Activated CD4-positive, CD25-positive, alpha-beta regulatory T cell treated with anti-CD3 and anti-CD28 coated beads, Interleukin-2, amount 50 U/mL, for 24 hours (primary cell): ENCODE data around the gene CENPU.
"Not testable (repeated sequence)": the region's sequence is repeated elsewhere in the genome, so short reads cannot be mapped to it uniquely, and the experiment has no call there.

ENCODE experiments used
- ATAC-seq, 2 donors: fragments of 150-1000 bp; cut with Tn5 transposase; one replicate each; pipeline ENCODE4 v1.10.0; 2021; ENCODE audit warnings: mild to moderate bottlenecking in 1 of 2, moderate library complexity in 1 of 2

Gene CENPU

DNA sequence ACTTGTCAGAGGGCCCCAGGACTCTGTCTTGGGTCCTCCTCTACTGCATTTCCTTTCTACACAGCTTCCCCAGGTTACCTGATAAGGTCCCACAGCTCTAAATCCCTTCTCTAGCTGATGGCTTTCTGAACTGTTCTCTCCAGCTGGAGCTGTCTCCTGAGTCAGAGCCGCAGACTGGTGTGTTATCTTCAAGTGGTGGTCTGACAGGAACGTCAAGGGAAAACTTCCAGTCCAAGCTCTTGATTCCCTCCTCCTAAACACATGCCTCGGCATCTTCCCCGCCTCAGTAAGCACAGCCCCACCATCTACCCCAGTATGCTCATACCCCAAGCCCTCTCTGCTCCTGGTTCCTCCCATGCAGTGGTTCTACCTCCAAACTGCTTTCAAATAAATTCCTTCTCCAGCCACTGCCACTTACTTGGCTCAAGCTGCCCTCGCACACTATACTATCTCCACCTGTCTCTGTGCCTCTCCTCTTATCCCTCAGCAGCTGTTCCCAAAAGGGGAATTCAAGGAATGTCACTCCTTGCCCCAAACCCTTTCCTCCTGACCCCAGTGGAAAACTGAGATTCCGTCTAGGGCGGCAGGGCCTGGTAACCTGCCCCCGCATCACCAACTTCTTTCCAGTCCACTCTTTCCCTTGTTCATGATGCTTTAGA is 17.2 kb upstream of the CENPU start:
- ATAC-seq, result no peak

DNA sequence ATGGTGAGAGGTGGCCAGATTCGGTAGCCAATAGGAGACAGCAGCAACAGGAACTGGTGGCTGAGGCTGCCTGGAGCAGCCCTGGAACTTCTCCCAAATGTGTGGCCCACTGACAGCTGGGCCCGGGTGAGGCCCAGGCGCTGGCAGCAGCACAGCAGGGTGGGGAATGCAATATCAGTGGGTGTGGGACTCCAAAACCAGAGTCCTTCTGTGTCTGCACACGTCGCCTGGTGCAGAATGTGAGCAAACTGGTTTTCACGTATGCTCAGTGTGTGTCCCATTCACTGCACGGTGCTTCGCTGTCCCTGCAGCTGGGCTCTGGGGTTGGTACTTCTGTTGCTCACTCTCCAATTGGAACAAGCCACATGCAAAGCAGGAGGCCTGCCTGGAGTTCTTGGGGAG is 14.4 kb upstream of the CENPU start:
- ATAC-seq, result no peak

GRCh38 chr4:184747034-184747830 is 13.3 kb upstream of the CENPU start:
- no peak for ATAC-seq

GRCh38 chr4:184745831-184746795 is 12.2 kb upstream of the CENPU start:
- peak; percentile 68 to 73 for ATAC-seq

- ATAC-seq, result no peak
Measured at GRCh38 chr4:184744236-184744635, 10.3 kb upstream of the CENPU start.

- no peak for ATAC-seq
Measured at GRCh38 chr4:184743650-184744049, 9.8 kb upstream of the CENPU start.

- ATAC-seq, result not testable (repeated sequence)
Measured at GRCh38 chr4:184741651-184742050, 7.8 kb upstream of the CENPU start.

GRCh38 chr4:184740980-184741391 is 7.1 kb upstream of the CENPU start:
- ATAC-seq, result no peak

DNA sequence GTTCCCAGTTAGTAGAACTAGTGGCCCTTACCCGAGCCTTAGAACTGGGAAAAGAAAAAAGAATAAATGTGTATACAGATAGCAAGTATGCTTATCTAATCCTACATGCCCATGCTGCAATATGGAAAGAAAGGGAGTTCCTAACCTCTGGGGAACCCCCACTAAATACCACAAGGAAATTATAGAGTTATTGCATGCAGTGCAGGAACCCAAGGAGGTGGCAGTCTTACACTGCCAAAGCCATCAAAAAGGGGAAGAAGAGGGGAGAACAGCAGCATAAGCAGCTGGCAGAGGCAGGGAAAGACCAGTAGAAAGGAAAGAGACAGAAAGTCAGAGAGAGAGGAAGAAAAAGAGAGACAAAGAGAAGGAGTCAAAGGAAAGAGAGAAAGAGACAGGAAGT is 5.7 kb upstream of the CENPU start:
- not testable (repeated sequence) for ATAC-seq

GRCh38 chr4:184734758-184735157 is 862 bp upstream of the CENPU start:
- ATAC-seq, result no peak

GRCh38 chr4:184732126-184732525 is 1.8 kb downstream of the CENPU start:
- no peak for ATAC-seq

GRCh38 chr4:184731056-184731455 is 2.8 kb downstream of the CENPU start:
- ATAC-seq, result no peak

- ATAC-seq, result no peak
Measured at GRCh38 chr4:184729946-184730345, 4.0 kb downstream of the CENPU start.

GRCh38 chr4:184728858-184729257 is 5.0 kb downstream of the CENPU start:
- ATAC-seq, result no peak

DNA sequence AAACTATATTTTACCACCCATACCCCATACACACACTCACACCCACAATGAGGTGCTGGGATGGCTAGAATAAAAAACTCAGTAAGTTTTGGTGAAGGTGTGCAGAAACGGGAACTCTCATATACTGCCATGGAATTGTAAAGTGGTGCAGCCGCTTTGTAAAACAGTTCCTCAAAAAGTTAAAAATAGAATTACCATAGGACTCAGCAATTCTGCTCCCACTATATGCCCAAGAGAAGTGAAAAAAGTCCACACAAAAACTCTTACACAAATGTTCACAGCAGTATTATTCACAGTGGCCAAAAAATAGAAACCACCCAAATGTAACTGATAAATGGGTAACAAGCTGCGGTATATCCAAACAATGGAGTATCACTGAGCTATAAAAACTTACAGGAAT is 6.5 kb downstream of the CENPU start:
- ATAC-seq, result no peak

DNA sequence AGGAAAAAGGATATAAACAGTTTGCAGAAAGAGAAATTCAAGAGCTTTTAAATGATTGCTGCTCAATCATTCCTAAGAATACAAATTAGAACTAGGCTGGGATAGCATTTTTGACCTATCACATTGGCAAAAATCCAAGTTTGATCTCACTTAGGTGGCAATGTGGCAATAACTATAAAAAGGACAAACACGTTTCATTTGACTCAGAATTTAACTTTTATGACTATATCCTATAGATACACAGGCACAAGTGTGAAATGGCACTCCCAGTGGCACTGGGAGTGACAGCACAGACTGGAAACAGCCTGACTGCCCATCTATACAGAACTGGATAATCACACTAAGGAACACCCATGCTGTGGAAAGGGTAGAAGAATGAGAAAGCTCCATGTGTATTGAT is 11.1 kb downstream of the CENPU start:
- no peak for ATAC-seq

DNA sequence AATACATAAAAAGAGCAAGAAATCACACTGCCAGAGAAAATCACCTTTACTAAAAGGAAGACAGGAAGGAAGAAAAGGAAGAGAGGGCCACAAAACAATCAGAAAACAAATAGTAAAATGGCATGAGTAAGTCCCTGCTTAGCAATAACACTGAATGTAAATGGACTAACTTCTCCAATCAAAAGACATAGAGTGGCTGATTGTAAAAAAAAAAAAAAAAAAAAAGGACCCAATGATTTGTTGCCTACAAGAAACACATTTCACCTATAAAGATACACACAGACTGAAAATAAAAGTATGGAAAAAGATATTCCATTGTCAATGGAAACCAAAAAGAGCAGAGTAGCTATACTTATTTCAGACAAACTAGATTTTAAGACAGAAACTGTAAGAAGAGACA is 12.6 kb downstream of the CENPU start:
- no peak for ATAC-seq

- ATAC-seq, result no peak
Measured at GRCh38 chr4:184719407-184719806, 14.5 kb downstream of the CENPU start.

DNA sequence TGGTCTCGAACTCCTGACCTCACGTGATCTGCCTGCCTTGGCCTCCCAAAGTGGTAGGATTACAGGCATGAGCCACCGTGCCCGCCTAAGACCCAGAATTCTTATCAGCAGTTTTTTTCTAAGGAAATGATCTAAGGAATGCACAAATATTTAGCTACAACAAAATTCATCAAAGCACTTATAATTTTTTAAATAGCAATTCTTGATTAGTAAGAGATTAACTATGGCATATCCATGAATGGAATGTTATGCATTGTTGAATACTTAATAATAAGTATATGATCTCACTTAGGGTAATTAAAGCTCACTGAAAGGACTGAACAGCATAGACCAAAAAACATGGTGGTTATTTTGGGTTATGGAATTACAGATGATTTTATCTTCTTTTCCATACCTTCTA is 18.4 kb downstream of the CENPU start:
- no peak for ATAC-seq

GRCh38 chr4:184713887-184714286 is 20.0 kb downstream of the CENPU start:
- no peak for ATAC-seq

- ATAC-seq, result no peak
Measured at GRCh38 chr4:184712322-184712721, 21.6 kb downstream of the CENPU start.

GRCh38 chr4:184706453-184706852 is 27.4 kb downstream of the CENPU start:
- peak in 1 of 2 donors; percentile 60 for ATAC-seq

- ATAC-seq, result peak; percentile 75 to 85
Measured at GRCh38 chr4:184705692-184706091, 28.2 kb downstream of the CENPU start.
